HepG2 (cell line): ENCODE results near the gene HAGH. TPM values are rescaled to one million over a fixed set of nuclear protein-coding genes. Genes with fewer than 3 reads are reported as not detected.

Experiments used
- KDM5B ChIP-seq: sonication (generic); formaldehyde crosslinking; IDR thresholded peaks from 2 replicates; pipeline ENCODE4 v1.4.0; 2020; ENCODE audit warnings: missing genetic modification reagents, mild to moderate bottlenecking, borderline replicate concordance
- KDM6A ChIP-seq: IDR thresholded peaks from 2 replicates; pipeline ENCODE4 v1.6.1; 2016; ENCODE audit warnings: low read depth
- MTA1 ChIP-seq: sonication (generic); formaldehyde crosslinking; IDR thresholded peaks from 2 replicates; pipeline ENCODE4 v1.4.0; 2020; ENCODE audit warnings: missing genetic modification reagents, mild to moderate bottlenecking, borderline replicate concordance
- NR0B2 ChIP-seq: sonication (generic); formaldehyde crosslinking; IDR thresholded peaks from 2 replicates; pipeline ENCODE4 v1.4.0; 2020; ENCODE audit warnings: mild to moderate bottlenecking, missing genetic modification reagents
- NR2F1 ChIP-seq, 2 experiments: fragments of 450-650 bp in 1 of 2; formaldehyde crosslinking in 1 of 2; IDR thresholded peaks; 2 replicates each; pipeline versions ENCODE4 v1.5.0 to v1.6.1; 2016 to 2020; ENCODE audit warnings: mild to moderate bottlenecking in 1 of 2, missing compliant biosample characterization in 1 of 2, missing genetic modification reagents in 1 of 2, moderate library complexity in 1 of 2
- NR2F2 ChIP-seq: IDR thresholded peaks from 2 replicates; pipeline ENCODE4 v1.6.1; 2012; ENCODE audit warnings: low read depth, inconsistent platforms, borderline replicate concordance
- NR2F6 ChIP-seq, 2 experiments: IDR thresholded peaks; 2 replicates each; pipeline ENCODE4 v1.6.1; 2016; ENCODE audit warnings: antibody characterized with exemption in 1 of 2, mild to moderate bottlenecking in 1 of 2
- SMYD3 ChIP-seq: sonication (generic); formaldehyde crosslinking; IDR thresholded peaks from 2 replicates; pipeline ENCODE4 v1.8.1; 2023; ENCODE audit warnings: mild to moderate bottlenecking, missing genetic modification reagents
- SOX5 ChIP-seq: IDR thresholded peaks from 2 replicates; pipeline ENCODE4 v1.6.1; 2016; ENCODE audit warnings: borderline replicate concordance
- SOX6 ChIP-seq, 2 experiments: fragments of 450-650 bp in 1 of 2; sonication (generic) in 1 of 2; formaldehyde crosslinking in 1 of 2; IDR thresholded peaks; 2 replicates each; pipeline versions ENCODE4 v1.4.0 to v1.6.1; 2017 to 2020; ENCODE audit warnings: antibody characterized with exemption in 1 of 2, mild to moderate bottlenecking in 1 of 2, missing genetic modification reagents in 1 of 2
- SRSF1 ChIP-seq: fragments of 200-400 bp; formaldehyde crosslinking; optimal IDR thresholded peaks from 2 replicates; pipeline ENCODE3; 2017; ENCODE audit warnings: mild to moderate bottlenecking, low read depth, low read length, moderate library complexity
- ZFP62 ChIP-seq: sonication (generic); formaldehyde crosslinking; IDR thresholded peaks from 2 replicates; pipeline ENCODE4 v1.4.0; 2020; ENCODE audit warnings: missing genetic modification reagents
- ZMYM3 ChIP-seq: sonication (generic); formaldehyde crosslinking; IDR thresholded peaks from 2 replicates; pipeline ENCODE4 v1.5.1; 2020; ENCODE audit warnings: mild to moderate bottlenecking, missing genetic modification reagents
- ZNF180 ChIP-seq: sonication (generic); formaldehyde crosslinking; IDR thresholded peaks from 2 replicates; pipeline ENCODE4 v1.4.0; 2020; ENCODE audit warnings: low read depth, missing genetic modification reagents, borderline replicate concordance
- ZNF574 ChIP-seq: sonication (generic); formaldehyde crosslinking; IDR thresholded peaks from 2 replicates; pipeline ENCODE4 v1.4.0; 2020; ENCODE audit warnings: missing genetic modification reagents
- ZNF614 ChIP-seq: IDR thresholded peaks from 2 replicates; pipeline ENCODE4 v1.6.1; 2018; ENCODE audit warnings: missing biosample characterization, missing genetic modification reagents, inconsistent platforms, borderline replicate concordance
- ZNF616 ChIP-seq: sonication (generic); formaldehyde crosslinking; IDR thresholded peaks from 2 replicates; pipeline ENCODE4 v1.5.0; 2020; ENCODE audit warnings: low read depth, mild to moderate bottlenecking, missing genetic modification reagents
- ZNF629 ChIP-seq: sonication (generic); formaldehyde crosslinking; conservative IDR thresholded peaks from 2 replicates; pipeline ENCODE4 v1.5.0; 2020; ENCODE audit warnings: missing genetic modification reagents
- polyA plus RNA-seq, 8 experiments: library from polyadenylated mRNA; depleted of rRNA in 3 of 8; stranded (reverse) in 7 of 8; unstranded in 1 of 8; fragments of >200 nt; fragmentation: Illumina TruSeq in 4 of 8; extraction: Trizol in 4 of 8; gene quantifications; 2 replicates each; pipeline versions ENCODE4 v1.2.1 to v1.2.3, GENCODE V29; 2011 to 2016; ENCODE audit warnings: low read depth in 4 of 8, missing spikeins in 1 of 8, mixed read lengths in 1 of 8; ENCODE audit not compliant: insufficient read depth in 1 of 8
- total RNA-seq, 5 experiments: library from RNA; depleted of rRNA; stranded (reverse); fragments of >200 nt; fragmentation: Illumina TruSeq; extraction: Trizol; gene quantifications; 2 replicates each; pipeline ENCODE4 v1.2.3, GENCODE V29; 2016; ENCODE audit warnings: low read depth in 1 of 5
- TF ChIP-seq, protein P1 (sequence below): sonication (generic); formaldehyde crosslinking; conservative IDR thresholded peaks from 2 replicates; pipeline ENCODE4 v1.8.0; 2022; ENCODE audit warnings: missing genetic modification reagents
- TF ChIP-seq, protein P2 (sequence below): sonication (generic); formaldehyde crosslinking; IDR thresholded peaks from 2 replicates; pipeline ENCODE4 v1.4.0; 2020; ENCODE audit warnings: mild to moderate bottlenecking, missing genetic modification reagents
- TF ChIP-seq, protein P3 (sequence below): sonication (generic); formaldehyde crosslinking; IDR thresholded peaks from 2 replicates; pipeline ENCODE4 v1.4.0; 2020; ENCODE audit warnings: mild to moderate bottlenecking, missing genetic modification reagents

The HAGH gene
- total and polyA plus RNA-seq, 2 of the 13 experiments (the other 11 are each of a cell fraction or from before 2014, with no cell fraction given) = 70.4 to 95.4 TPM

GRCh38 chr16:1794221-1794871, 32.3 kb downstream of the HAGH start (continued):
- TF ChIP-seq SMYD3 (CRISPR knock-in tag) = no peak
- no peak for TF ChIP-seq ZFP62 (CRISPR knock-in tag)
- TF ChIP-seq ZNF616 = no peak
- peak; percentile 50; the same call in 1 of the 2 replicates for TF ChIP-seq NR0B2 (CRISPR knock-in tag)
- TF ChIP-seq ZNF574 (CRISPR knock-in tag) = peak; percentile 12
- no peak for TF ChIP-seq ZNF629 (CRISPR knock-in tag)
- no peak for TF ChIP-seq ZNF180 (CRISPR knock-in tag)
- TF ChIP-seq SOX6 (IDR thresholded peaks at IDR 0.05) = no peak
- peak; percentile 60 for TF ChIP-seq SOX6 (CRISPR knock-in tag; IDR thresholded peaks at IDR 0.05)
- TF ChIP-seq KDM6A (CRISPR knock-in tag) = peak; percentile 88
- TF ChIP-seq, protein P1, sequence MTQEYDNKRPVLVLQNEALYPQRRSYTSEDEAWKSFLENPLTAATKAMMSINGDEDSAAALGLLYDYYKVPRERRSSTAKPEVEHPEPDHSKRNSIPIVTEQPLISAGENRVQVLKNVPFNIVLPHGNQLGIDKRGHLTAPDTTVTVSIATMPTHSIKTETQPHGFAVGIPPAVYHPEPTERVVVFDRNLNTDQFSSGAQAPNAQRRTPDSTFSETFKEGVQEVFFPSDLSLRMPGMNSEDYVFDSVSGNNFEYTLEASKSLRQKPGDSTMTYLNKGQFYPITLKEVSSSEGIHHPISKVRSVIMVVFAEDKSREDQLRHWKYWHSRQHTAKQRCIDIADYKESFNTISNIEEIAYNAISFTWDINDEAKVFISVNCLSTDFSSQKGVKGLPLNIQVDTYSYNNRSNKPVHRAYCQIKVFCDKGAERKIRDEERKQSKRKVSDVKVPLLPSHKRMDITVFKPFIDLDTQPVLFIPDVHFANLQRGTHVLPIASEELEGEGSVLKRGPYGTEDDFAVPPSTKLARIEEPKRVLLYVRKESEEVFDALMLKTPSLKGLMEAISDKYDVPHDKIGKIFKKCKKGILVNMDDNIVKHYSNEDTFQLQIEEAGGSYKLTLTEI (CRISPR knock-in tag) = no peak
- TF ChIP-seq SRSF1 = peak; percentile 64
- peak; percentile 42; the same call in 1 of the 2 replicates for TF ChIP-seq MTA1
- peak; percentile 49 for TF ChIP-seq NR2F6 (IDR thresholded peaks at IDR 0.05)
- TF ChIP-seq NR2F6 (CRISPR knock-in tag; IDR thresholded peaks at IDR 0.05) = peak; percentile 64; the same call in 1 of the 2 replicates
- TF ChIP-seq, protein P2, sequence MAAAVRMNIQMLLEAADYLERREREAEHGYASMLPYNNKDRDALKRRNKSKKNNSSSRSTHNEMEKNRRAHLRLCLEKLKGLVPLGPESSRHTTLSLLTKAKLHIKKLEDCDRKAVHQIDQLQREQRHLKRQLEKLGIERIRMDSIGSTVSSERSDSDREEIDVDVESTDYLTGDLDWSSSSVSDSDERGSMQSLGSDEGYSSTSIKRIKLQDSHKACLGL = peak; percentile 25; the same call in 1 of the 2 replicates
- TF ChIP-seq KDM5B (CRISPR knock-in tag) = peak; percentile 30; the same call in 1 of the 2 replicates
- TF ChIP-seq ZMYM3 = peak; percentile 37; the same call in 1 of the 2 replicates
- TF ChIP-seq, protein P3, sequence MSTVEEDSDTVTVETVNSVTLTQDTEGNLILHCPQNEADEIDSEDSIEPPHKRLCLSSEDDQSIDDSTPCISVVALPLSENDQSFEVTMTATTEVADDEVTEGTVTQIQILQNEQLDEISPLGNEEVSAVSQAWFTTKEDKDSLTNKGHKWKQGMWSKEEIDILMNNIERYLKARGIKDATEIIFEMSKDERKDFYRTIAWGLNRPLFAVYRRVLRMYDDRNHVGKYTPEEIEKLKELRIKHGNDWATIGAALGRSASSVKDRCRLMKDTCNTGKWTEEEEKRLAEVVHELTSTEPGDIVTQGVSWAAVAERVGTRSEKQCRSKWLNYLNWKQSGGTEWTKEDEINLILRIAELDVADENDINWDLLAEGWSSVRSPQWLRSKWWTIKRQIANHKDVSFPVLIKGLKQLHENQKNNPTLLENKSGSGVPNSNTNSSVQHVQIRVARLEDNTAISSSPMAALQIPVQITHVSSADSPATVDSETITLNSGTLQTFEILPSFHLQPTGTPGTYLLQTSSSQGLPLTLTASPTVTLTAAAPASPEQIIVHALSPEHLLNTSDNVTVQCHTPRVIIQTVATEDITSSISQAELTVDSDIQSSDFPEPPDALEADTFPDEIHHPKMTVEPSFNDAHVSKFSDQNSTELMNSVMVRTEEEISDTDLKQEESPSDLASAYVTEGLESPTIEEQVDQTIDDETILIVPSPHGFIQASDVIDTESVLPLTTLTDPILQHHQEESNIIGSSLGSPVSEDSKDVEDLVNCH = no peak
- TF ChIP-seq SOX5 (CRISPR knock-in tag) = peak; percentile 22; the same call in 1 of the 2 replicates
- peak; percentile 34 to 48; a peak in 3 of 4 replicates for TF ChIP-seq NR2F1 (CRISPR knock-in tag; IDR thresholded peaks at IDR 0.05)
- 0 out of 2 replicates have a peak, but pooled peaks have one; percentile 61 for TF ChIP-seq ZNF614 (CRISPR knock-in tag)
- 0 out of 2 replicates have a peak, but pooled peaks have one; percentile 31 for TF ChIP-seq NR2F2
